ENCODE results near the gene ABCA10.

DNA sequence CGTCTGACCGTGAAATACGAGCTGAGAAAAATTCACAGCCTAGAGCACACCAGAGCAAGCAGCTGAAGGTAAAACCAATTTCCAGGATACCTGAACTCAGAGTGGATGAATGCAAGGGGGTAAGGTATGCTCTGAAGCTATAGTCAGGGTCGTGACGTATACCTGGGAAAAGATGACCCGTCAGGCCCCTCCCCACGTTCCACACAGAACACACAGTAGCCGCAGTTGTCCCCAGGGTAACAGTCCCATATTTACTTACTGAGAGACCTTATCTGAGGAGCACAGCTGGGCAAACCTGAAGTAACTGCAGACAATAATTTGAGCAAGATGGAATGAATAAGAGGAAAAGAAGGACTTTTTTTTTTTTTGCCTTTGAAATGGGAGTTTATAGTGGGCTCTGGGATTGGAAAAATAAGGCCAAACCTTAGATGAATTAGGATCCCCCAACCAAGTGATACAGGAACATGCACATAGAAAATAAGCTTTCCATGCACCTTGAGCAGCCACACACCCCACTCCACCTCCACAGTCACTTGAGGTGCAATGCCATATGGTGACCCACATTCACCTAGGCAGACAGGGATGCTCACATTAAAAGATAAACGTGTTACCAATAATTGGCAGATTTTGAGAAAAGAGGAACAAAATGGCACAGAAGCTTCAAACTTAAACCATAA, 124.9 kb downstream of the ABCA10 start:
- TF ChIP-seq POLR2AphosphoS5 (IDR thresholded peaks at IDR 0.05) (no peak), CTCF (IDR thresholded peaks at IDR 0.05) (no peak)
